IMR-90 (cell line): ENCODE measurements around the gene PCBP3. TPM values are rescaled to one million over a fixed set of nuclear protein-coding genes. Genes with fewer than 3 reads are reported as not detected.

Experiments
- ATAC-seq: fragments of 200-7000 bp; cut with Tn5 transposase; 2 replicates; pipeline ENCODE4 v1.9.1; 2020; ENCODE audit warnings: low read depth, mild to moderate bottlenecking, moderate library complexity
- BruUV-seq: library from RNA; stranded (reverse); fragments of 400-500 nt; replicated peaks from 2 replicates; lab custom pipeline; 2021; lab: Mats Ljungman, UMichigan
- CTCF ChIA-PET: fragments of 300-600 bp; formaldehyde crosslinking; extraction: SDS; loops from one replicate; lab custom pipeline; 2021; ENCODE audit warnings: antibody characterized with exemption; lab: Yijun Ruan, JAX
- POLR2A ChIA-PET: fragments of 300-600 bp; sonication (Branson Sonifier 250); formaldehyde crosslinking; loops from one replicate; lab custom pipeline; 2022; ENCODE audit warnings: antibody characterized with exemption; ENCODE audit not compliant: unreplicated experiment; lab: Charles Lee
- DNase-seq: peaks from one replicate; pipeline ENCODE4 v3.0.0; 2013
- H2AFZ ChIP-seq: replicated peaks from 2 replicates; pipeline ENCODE3; 2013; ENCODE audit warnings: low read length, mild to moderate bottlenecking; ENCODE audit not compliant: poor library complexity
- H2AK5ac ChIP-seq: 2 replicates; pipeline ENCODE4 v1.6.1; 2013; ENCODE audit warnings: low read depth, low read length, inconsistent platforms
- H2AK9ac ChIP-seq: replicated peaks from 2 replicates; pipeline ENCODE3; 2013; ENCODE audit warnings: mild to moderate bottlenecking, low read depth, low read length, moderate library complexity; ENCODE audit not compliant: poor library complexity
- H2BK120ac ChIP-seq: 2 replicates; pipeline ENCODE4 v1.6.1; 2013; ENCODE audit warnings: low read depth, low read length, inconsistent platforms
- H2BK15ac ChIP-seq: 3 replicates; pipeline ENCODE4 v1.6.1; 2013; ENCODE audit warnings: low read depth, low read length, inconsistent platforms
- H2BK20ac ChIP-seq: 2 replicates; pipeline ENCODE4 v1.6.1; 2013; ENCODE audit warnings: low read depth, mild to moderate bottlenecking, inconsistent platforms, low read length, moderate library complexity
- H2BK5ac ChIP-seq: 2 replicates; pipeline ENCODE4 v1.6.1; 2013; ENCODE audit warnings: mild to moderate bottlenecking, low read depth, low read length, inconsistent platforms; ENCODE audit not compliant: poor library complexity, severe bottlenecking
- H3K14ac ChIP-seq: replicated peaks from 2 replicates; pipeline ENCODE4 v1.6.1; 2013; ENCODE audit warnings: low read depth, low read length, inconsistent platforms
- H3K18ac ChIP-seq: 2 replicates; pipeline ENCODE4 v1.6.1; 2013; ENCODE audit warnings: low read depth, low read length, control low read depth
- H3K23ac ChIP-seq: 2 replicates; pipeline ENCODE4 v1.6.1; 2013; ENCODE audit warnings: low read depth, low read length, inconsistent platforms
- H3K27ac ChIP-seq: 2 replicates; pipeline ENCODE4 v1.5.1; 2013; ENCODE audit warnings: mild to moderate bottlenecking, control low read depth, low read length; ENCODE audit not compliant: insufficient read depth
- H3K27me3 ChIP-seq: 2 replicates; pipeline ENCODE4 v1.6.1; 2013; ENCODE audit warnings: low read length; ENCODE audit not compliant: control insufficient read depth, insufficient read depth
- H3K36me3 ChIP-seq: 2 replicates; pipeline ENCODE4 v1.6.1; 2013; ENCODE audit warnings: low read length, mixed read lengths; ENCODE audit not compliant: control insufficient read depth, insufficient read depth
- H3K4ac ChIP-seq: 2 replicates; pipeline ENCODE4 v1.6.1; 2013; ENCODE audit warnings: low read depth, low read length, inconsistent platforms
- H3K4me1 ChIP-seq: 2 replicates; pipeline ENCODE4 v1.6.1; 2013; ENCODE audit warnings: low read length, mixed read lengths; ENCODE audit not compliant: control insufficient read depth, insufficient read depth
- H3K4me2 ChIP-seq: 2 replicates; pipeline ENCODE4 v1.6.1; 2013; ENCODE audit warnings: low read depth, mild to moderate bottlenecking, control low read depth, low read length, moderate library complexity
- H3K4me3 ChIP-seq: 2 replicates; pipeline ENCODE4 v1.5.1; 2013; ENCODE audit warnings: low read depth, mild to moderate bottlenecking, control low read depth, low read length, moderate library complexity; ENCODE audit not compliant: insufficient read depth
- H3K56ac ChIP-seq: 2 replicates; pipeline ENCODE4 v1.6.1; 2013; ENCODE audit warnings: low read length, inconsistent platforms; ENCODE audit not compliant: insufficient read depth; ENCODE audit errors: extremely low read depth
- H3K79me1 ChIP-seq, 2 experiments: 2 replicates each; pipeline ENCODE4 v1.6.1; 2013; ENCODE audit warnings: low read length in 2 of 2, inconsistent platforms in 1 of 2, low read depth in 1 of 2
- H3K9ac ChIP-seq: 2 replicates; pipeline ENCODE4 v1.6.1; 2013; ENCODE audit warnings: low read depth, low read length, control low read depth
- H3K9me1 ChIP-seq: 2 replicates; pipeline ENCODE4 v1.6.1; 2013; ENCODE audit warnings: low read length, inconsistent platforms; ENCODE audit not compliant: insufficient read depth
- H3K9me3 ChIP-seq: 2 replicates; pipeline ENCODE4 v1.6.1; 2013; ENCODE audit warnings: low read length; ENCODE audit not compliant: control insufficient read depth, insufficient read depth
- H4K20me1 ChIP-seq: 2 replicates; pipeline ENCODE4 v1.6.1; 2013; ENCODE audit warnings: low read length, inconsistent platforms; ENCODE audit not compliant: insufficient read depth
- H4K5ac ChIP-seq: 2 replicates; pipeline ENCODE4 v1.6.1; 2013; ENCODE audit warnings: mild to moderate bottlenecking, low read depth, low read length, control low read depth
- H4K8ac ChIP-seq, 2 experiments: 2 replicates each; pipeline ENCODE4 v1.6.1; 2013; ENCODE audit warnings: low read depth in 2 of 2, low read length in 2 of 2, control low read depth in 1 of 2, inconsistent platforms in 1 of 2
- H4K91ac ChIP-seq: 2 replicates; pipeline ENCODE4 v1.6.1; 2013; ENCODE audit warnings: low read depth, low read length, inconsistent platforms; ENCODE audit not compliant: insufficient read depth
- BHLHE40 ChIP-seq: fragments of 150-350 bp; IDR thresholded peaks from 2 replicates; pipeline ENCODE4 v1.6.1; 2016; ENCODE audit warnings: mild to moderate bottlenecking, low read depth, low read length
- CHD1 ChIP-seq: IDR thresholded peaks from 2 replicates; pipeline ENCODE4 v1.6.1; 2012; ENCODE audit warnings: low read depth, low read length, improper control_type of control experiment
- MAFK ChIP-seq: IDR thresholded peaks from 2 replicates; pipeline ENCODE4 v1.6.1; 2012; ENCODE audit warnings: low read depth, low read length, improper control_type of control experiment
- MAZ ChIP-seq: IDR thresholded peaks from 2 replicates; pipeline ENCODE4 v1.6.1; 2012; ENCODE audit warnings: low read depth, mild to moderate bottlenecking, low read length, improper control_type of control experiment, moderate library complexity, borderline replicate concordance
- MXI1 ChIP-seq: IDR thresholded peaks from 2 replicates; pipeline ENCODE4 v1.6.1; 2012; ENCODE audit warnings: low read depth, mild to moderate bottlenecking, low read length, moderate library complexity, borderline replicate concordance
- NFE2L2 ChIP-seq: fragments of 150-350 bp; IDR thresholded peaks from 2 replicates; pipeline ENCODE4 v1.6.1; 2016; ENCODE audit warnings: low read depth, mild to moderate bottlenecking, low read length
- RAD21 ChIP-seq: IDR thresholded peaks from 2 replicates; pipeline ENCODE4 v1.6.1; 2012; ENCODE audit warnings: low read length, improper control_type of control experiment
- RFX5 ChIP-seq: IDR thresholded peaks from 2 replicates; pipeline ENCODE4 v1.8.0; 2012; ENCODE audit warnings: low read depth, mild to moderate bottlenecking, low read length, moderate library complexity
- SMC3 ChIP-seq: fragments of 150-350 bp; IDR thresholded peaks from 2 replicates; pipeline ENCODE4 v1.6.1; 2016; ENCODE audit warnings: low read depth, mild to moderate bottlenecking, antibody characterized with exemption, low read length, moderate library complexity
- USF2 ChIP-seq: fragments of 150-350 bp; IDR thresholded peaks from 2 replicates; pipeline ENCODE4 v1.6.1; 2017; ENCODE audit warnings: mild to moderate bottlenecking, antibody characterized with exemption, low read length, low read depth
- WGBS, 2 experiments: methylation state at CpG; one replicate each; pipeline versions ENCODE4 v1.1.5 to v1.1.7; 2013; ENCODE audit warnings: missing lambda C conversion rate in 2 of 2; ENCODE audit not compliant: insufficient read length in 1 of 2; ENCODE audit errors: extremely low coverage in 2 of 2; 5-methylcytosine and 5-hydroxymethylcytosine counted together
- dilution Hi-C: fragments of 300-500 bp; cut with HindIII; formaldehyde crosslinking; loops from one replicate; pipeline ENCODE4 v1.14.3; 2018; ENCODE audit warnings: low sequenced_read_pairs; ENCODE audit not compliant: unreplicated experiment
- in situ Hi-C: fragments of 300-500 bp; cut with MboI; formaldehyde crosslinking; loops from 3 replicates; pipeline ENCODE4 v1.14.3; 2019; ENCODE audit warnings: low sequenced_read_pairs, inconsistent platforms, mixed read lengths
- intact Hi-C: fragments of 100-400 bp; cut with micrococcal nuclease; formaldehyde crosslinking; loops from 2 replicates; pipeline ENCODE4 v1.10.0; 2022
- polyA plus RNA-seq, 3 experiments: library from polyadenylated mRNA; depleted of rRNA; stranded (reverse); fragments of >200 nt; gene quantifications; 2 replicates each; pipeline ENCODE4 v1.2.3, GENCODE V29; 2012; ENCODE audit warnings: low replicate concordance in 1 of 3
- total RNA-seq: library from RNA; depleted of rRNA; stranded (reverse); fragments of >200 nt; gene quantifications from 2 replicates; pipeline ENCODE4 v1.2.3, GENCODE V29; 2012
- TF ChIP-seq, protein P1 (sequence below): fragments of 150-350 bp; IDR thresholded peaks from 2 replicates; pipeline ENCODE4 v1.6.1; 2016; ENCODE audit warnings: low read depth, mild to moderate bottlenecking, low read length, moderate library complexity, borderline replicate concordance

Gene PCBP3
- total and polyA plus RNA-seq, 2 of the 4 experiments (the other 2 are of a cell fraction), result 2.9 to 3.9 TPM

DNA sequence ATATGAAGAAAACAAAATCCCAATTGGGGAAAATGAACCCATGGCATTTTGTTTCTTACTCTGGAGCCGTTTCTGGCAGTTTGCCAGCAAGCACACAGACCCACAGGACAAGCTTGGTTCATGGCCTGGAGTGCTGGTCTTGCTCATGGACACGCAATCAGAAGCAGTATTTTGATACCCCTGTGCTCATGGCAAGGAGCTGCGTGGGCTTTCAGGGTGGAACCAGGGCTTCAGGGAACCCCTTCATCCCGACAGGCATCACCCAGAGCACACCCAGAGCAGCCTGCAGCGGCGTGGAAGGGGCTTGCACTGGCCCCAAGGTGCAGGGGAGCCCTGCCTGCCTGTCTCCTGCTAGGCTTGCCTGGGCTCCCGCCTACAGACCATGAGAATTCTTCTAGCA lies 45.4 kb upstream of the PCBP3 start:
- H3K4me3 ChIP-seq, result no peak overlapping the region
- H4K8ac ChIP-seq, result no peak overlapping the region
- no peak overlapping the region for H2BK120ac ChIP-seq
- H3K14ac ChIP-seq, result no peak overlapping the region
- no peaks in the 10 kb centered on the region for H3K79me1 ChIP-seq
- no peak overlapping the region for H3K56ac ChIP-seq
- ChIA-PET CTCF (interaction anchor here (0.7 kb wide), 1 partner anchor 12 kb away, joined by 3 read pairs; no protein-coding TSS in a partner anchor), POLR2A (no interaction called here)
- H3K36me3 ChIP-seq, result no peaks in the 10 kb centered on the region
- BruUV-seq, result no TSS peak
- H3K4ac ChIP-seq, result no peak overlapping the region
- H3K27ac ChIP-seq, result no peak overlapping the region
- H2BK20ac ChIP-seq, result no peak overlapping the region
- intact Hi-C loops (loop anchor here (5.0 kb wide), 1 partner anchor 306 kb away; no protein-coding TSS in a partner anchor), in situ Hi-C loops (no loop called here), dilution Hi-C loops (no loop called here)
- H2BK15ac ChIP-seq, result no peak overlapping the region
- no peak overlapping the region for H3K4me2 ChIP-seq
- H3K9me3 ChIP-seq, result peaks cover 15% of the 10 kb centered on the region
- peaks cover 47% of the 10 kb centered on the region for H3K27me3 ChIP-seq
- no peak overlapping the region for H3K23ac ChIP-seq
- H3K4me1 ChIP-seq, result no peaks in the 10 kb centered on the region
- no peak overlapping the region for H2AK5ac ChIP-seq
- no peak overlapping the region for H3K18ac ChIP-seq
- H3K9ac ChIP-seq, result no peak overlapping the region
- H3K9me1 ChIP-seq, result no peaks in the 10 kb centered on the region; the same call in 1 of the 2 replicates
- no peak overlapping the region for H2AFZ ChIP-seq
- H4K91ac ChIP-seq, result no peak overlapping the region
- ATAC-seq (no peak), DNase-seq (no peak)
- H4K5ac ChIP-seq, result no peak overlapping the region
- TF ChIP-seq MAFK, result no peak
- no peak for TF ChIP-seq NFE2L2
- TF ChIP-seq MAZ, result no peak
- TF ChIP-seq USF2, result no peak
- TF ChIP-seq RAD21, result no peak
- TF ChIP-seq RFX5, result no peak
- no peak for TF ChIP-seq BHLHE40
- no peak for TF ChIP-seq MXI1
- no peak for TF ChIP-seq SMC3
- TF ChIP-seq CHD1, result no peak
- TF ChIP-seq, protein P1, sequence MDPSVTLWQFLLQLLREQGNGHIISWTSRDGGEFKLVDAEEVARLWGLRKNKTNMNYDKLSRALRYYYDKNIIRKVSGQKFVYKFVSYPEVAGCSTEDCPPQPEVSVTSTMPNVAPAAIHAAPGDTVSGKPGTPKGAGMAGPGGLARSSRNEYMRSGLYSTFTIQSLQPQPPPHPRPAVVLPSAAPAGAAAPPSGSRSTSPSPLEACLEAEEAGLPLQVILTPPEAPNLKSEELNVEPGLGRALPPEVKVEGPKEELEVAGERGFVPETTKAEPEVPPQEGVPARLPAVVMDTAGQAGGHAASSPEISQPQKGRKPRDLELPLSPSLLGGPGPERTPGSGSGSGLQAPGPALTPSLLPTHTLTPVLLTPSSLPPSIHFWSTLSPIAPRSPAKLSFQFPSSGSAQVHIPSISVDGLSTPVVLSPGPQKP, result no peak
- H2BK5ac ChIP-seq, result no peak overlapping the region
- H2AK9ac ChIP-seq, result no peak overlapping the region
- 22% methylated on average over 3 of the region's 7 CpGs; no CpG with 5 or more reads in 1 of the 2 experiments for WGBS, 2 experiments
- no peaks in the 10 kb centered on the region for H4K20me1 ChIP-seq
